NCI-H146 treated with DMSO at 0.1 percent for 48 hours (cell line): Measurements from ENCODE around the gene YIF1A.
"Not testable (repeated sequence)": the region's sequence is repeated elsewhere in the genome, so short reads cannot be mapped to it uniquely, and the experiment has no call there.

ENCODE experiments used
- DNase-seq: peaks from one replicate; lab custom pipeline; 2025; ENCODE audit not compliant: unreplicated experiment; lab: John Stamatoyannopoulos, UW

YIF1A gene

GRCh38 chr11:66272596-66272995 is 16.3 kb downstream of the YIF1A start:
- no peak for DNase-seq

- DNase-seq: no peak
Observed at GRCh38 chr11:66271816-66272215, 17.1 kb downstream of the YIF1A start.

- peak; percentile 9 for DNase-seq
Observed at GRCh38 chr11:66268952-66269905, 19.7 kb downstream of the YIF1A start.

- DNase-seq: peak; percentile 97
Observed at GRCh38 chr11:66268244-66268951, 20.5 kb downstream of the YIF1A start, which contains the start of gene RAB1B. TSS of gene RAB1B (plus strand) at chr11:66268639. CDS start at chr11:66268680, 41 bp downstream.

GRCh38 chr11:66267379-66268243 is 21.3 kb downstream of the YIF1A start:
- peak; percentile 44 for DNase-seq

GRCh38 chr11:66267039-66267378 is 21.9 kb downstream of the YIF1A start:
- DNase-seq: no peak

- DNase-seq: no peak
Observed at GRCh38 chr11:66266378-66267038, 22.4 kb downstream of the YIF1A start.

GRCh38 chr11:66265531-66266377 is 23.2 kb downstream of the YIF1A start:
- no peak for DNase-seq

- no peak for DNase-seq
Observed at GRCh38 chr11:66264914-66265313, 24.0 kb downstream of the YIF1A start.

GRCh38 chr11:66264383-66264782 is 24.6 kb downstream of the YIF1A start:
- DNase-seq: no peak

GRCh38 chr11:66263785-66264184 is 25.2 kb downstream of the YIF1A start:
- no peak for DNase-seq

GRCh38 chr11:66263231-66263630 is 25.7 kb downstream of the YIF1A start:
- DNase-seq: no peak

- no peak for DNase-seq
Observed at GRCh38 chr11:66262696-66263095, 26.2 kb downstream of the YIF1A start.

- DNase-seq: no peak
Observed at GRCh38 chr11:66262191-66262590, 26.8 kb downstream of the YIF1A start.

- DNase-seq: no peak
Observed at GRCh38 chr11:66261578-66261977, 27.4 kb downstream of the YIF1A start.

GRCh38 chr11:66259956-66260355 is 29.0 kb downstream of the YIF1A start:
- DNase-seq: no peak

GRCh38 chr11:66259225-66259624 is 29.7 kb downstream of the YIF1A start:
- no peak for DNase-seq

GRCh38 chr11:66258473-66258893 is 30.5 kb downstream of the YIF1A start:
- no peak for DNase-seq

- DNase-seq: not testable (repeated sequence)
Observed at GRCh38 chr11:66253081-66253480, 35.9 kb downstream of the YIF1A start.

- DNase-seq: no peak
Observed at GRCh38 chr11:66251809-66252208, 37.1 kb downstream of the YIF1A start.
